GM19455 (cell line): ENCODE data around the gene CCDC18.
"Not testable (repeated sequence)": the region's sequence is repeated elsewhere in the genome, so short reads cannot be mapped to it uniquely, and the experiment has no call there.

Experiments
- ATAC-seq: cut with Tn5 transposase; IDR thresholded peaks from one replicate; pipeline ENCODE4 v1.9.1; 2021; ENCODE audit not compliant: unreplicated experiment

CCDC18 gene

DNA sequence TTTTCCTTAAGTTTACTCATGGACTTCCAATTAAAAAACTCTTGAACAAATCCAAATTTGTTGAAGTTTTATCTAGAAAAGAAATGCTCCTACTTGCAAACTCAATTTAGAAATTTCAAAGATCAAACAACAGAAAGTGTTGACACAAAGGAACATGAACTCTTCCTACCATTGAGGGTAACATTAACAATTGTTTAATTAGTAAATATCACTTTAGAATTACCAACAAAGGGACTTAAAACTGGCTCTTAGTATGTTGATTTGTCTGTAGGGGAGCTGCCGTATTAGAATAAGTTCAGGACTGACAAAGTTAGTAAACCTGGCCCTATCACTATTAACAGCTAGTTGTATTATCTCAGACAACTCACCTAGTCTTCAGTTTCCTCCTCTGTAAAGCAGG lies 57.9 kb downstream of the CCDC18 start:
- no peak for ATAC-seq

DNA sequence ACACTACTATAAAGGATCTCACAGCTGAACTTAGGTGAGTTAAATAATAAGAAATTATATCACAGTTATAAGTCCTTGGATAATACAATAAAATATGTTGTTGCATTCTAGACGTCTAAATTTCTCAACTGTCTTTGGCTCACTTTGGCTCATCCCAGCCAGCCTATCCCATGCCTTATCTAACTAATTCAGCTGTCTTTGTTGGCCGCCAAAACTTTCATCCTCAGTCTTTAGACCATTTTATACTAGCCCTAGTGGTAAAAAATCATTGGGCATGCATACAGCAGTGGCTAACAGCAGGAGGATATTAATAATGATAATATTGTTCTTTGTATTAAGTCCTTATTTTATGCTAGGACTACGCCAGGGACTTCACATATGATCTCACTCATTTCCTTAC lies 59.3 kb downstream of the CCDC18 start:
- ATAC-seq, result no peak

DNA sequence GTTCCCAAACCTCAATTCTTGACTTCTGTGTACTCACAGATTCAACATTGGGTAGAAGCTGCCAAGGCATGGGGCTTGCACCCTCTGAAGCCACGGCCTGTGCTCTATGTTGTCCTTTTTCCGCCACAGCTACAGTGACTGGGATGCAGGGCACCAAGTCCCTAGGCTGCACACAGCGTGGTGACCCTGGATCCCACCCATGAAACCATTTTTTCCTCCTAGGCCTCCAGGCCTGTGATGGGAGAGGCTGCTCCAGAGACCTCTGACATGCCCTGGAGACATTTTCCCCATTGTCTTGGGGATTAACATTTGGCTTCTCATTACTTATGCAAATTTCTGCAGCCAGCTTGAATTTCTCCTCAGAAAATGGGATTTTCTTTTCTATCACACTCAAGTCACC lies 62.7 kb downstream of the CCDC18 start:
- ATAC-seq, result not testable (repeated sequence)

DNA sequence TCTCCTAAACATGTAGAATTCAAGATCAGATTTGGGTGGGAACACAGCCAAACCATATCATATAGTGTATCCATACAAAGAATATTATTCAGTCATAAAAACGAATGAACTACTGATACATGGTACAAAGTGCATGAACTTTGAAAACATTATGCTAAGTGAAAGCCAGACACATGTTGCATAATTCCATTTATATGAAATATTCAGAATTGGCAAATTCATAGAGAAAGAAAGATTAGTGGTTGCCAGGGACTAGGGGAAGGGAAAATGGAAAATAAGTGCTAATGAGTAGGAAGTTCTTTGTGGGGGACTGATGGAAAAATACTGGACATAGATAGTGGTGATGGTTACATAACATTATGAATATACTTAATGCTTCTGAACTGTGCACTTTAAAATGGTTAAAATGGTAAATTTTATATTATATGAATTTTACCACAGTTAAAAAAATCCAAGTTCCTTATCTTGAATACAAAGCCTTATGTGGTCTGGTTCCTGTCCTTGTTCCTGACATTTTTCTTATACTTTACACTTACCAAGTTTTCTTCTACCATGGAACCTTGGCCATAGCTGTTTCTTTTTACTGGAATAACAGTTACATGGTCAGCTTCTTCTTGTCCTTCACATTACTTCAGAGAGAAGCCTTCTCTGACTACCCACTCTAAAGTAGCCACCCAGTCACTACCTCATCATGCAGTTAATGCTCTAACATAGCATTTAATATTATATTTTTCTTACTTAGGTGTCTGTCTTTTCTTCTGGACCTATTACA lies 64.0 kb downstream of the CCDC18 start:
- no peak for ATAC-seq

GRCh38 chr1:93251966-93252365 lies 71.4 kb downstream of the CCDC18 start:
- no peak for ATAC-seq

DNA sequence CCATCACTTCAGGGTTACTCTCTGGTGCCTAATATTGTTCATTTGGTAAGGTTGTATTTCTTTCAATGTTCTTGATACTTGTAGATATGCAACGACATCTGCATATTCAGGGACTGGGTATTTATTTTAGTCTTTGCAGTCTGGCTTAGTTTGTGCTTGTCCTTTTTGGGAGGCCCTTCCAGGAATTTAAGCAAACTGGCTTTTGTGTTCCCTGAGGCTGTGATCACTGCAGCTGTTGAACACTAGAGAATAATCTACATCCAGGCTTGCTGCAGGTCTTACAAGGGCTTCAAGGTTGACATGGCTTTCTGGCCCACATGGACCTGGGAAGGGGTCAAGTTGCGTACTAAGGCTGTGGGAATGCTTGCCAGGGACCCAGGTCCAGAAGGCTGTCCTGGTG lies 72.1 kb downstream of the CCDC18 start:
- no peak for ATAC-seq

DNA sequence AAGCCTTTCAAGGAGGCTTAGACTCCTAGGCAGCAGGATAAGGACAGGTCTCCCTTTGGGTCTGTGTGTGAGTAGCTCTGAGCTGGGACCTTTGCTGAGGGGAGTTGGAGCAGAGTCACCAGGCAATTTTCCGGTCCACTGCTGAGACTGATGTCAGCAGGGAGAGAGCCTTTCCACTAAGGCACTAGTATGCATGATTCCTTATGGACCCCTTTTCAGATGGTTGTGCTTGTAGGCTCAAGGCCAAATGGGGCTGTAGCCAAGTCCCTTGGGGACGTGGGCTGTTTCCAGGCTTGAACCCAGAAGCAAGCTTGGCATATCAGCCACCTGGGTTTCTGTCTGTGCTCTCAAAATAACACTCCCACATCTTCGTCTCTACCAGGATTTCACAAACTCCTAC lies 73.0 kb downstream of the CCDC18 start:
- ATAC-seq, result no peak

DNA sequence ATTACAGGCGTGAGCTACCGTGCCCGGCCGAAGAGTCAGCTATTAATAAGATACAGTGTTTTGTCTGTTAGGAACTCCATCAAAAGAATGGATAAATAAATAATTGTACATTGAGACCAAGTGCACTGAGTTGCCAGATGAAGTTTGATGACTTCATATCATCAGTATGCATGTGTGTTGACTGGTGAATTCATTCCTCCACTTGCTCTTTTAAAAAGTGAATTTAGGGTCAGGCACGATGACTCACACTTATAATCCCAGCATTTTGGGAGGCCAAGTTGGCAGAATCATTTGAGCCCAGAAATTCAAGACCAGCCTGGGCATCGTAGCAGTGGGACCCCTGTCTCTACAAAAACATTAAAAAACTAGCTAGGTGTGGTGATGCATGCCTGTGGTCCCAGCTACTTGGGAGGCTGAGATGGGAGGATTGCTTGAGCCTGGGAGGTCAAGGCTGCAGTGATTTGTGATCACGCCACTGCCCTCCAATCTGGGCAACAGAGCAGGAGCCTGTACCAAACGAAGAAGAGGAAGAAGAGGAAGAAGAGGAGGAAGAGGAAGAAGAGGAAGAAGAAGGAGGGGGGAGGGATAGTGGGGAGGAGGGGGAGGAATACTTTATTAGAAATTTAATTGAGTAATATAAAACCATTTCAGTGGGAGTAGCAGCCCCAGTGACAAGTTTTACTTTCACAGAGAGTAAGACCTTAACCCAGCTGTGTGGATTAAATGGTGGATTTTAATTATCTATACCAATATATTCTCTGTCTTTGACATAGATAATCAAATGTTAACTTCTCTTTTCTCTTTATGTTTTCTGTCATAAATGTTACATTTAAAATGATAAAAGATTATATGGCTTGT lies 74.9 kb downstream of the CCDC18 start:
- ATAC-seq, result no peak

DNA sequence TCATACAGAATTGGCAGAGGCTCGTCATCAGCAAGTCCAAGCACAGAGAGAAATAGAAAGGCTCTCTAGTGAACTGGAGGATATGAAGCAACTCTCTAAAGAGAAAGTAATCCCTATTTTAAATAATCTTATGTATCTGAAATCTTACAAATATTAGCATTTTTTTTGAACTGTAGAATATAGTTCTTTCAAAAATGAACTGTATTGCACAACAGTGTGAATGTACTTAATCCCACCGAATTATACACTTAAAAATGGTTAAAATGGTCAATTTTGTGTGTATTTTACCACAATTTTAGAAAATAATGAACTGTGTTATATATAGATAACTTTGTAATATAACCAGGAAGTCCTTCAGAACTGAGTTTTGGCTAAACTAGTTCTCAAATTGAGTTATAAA lies 75.9 kb downstream of the CCDC18 start:
- ATAC-seq, result no peak

GRCh38 chr1:93257889-93258288 lies 77.4 kb downstream of the CCDC18 start:
- ATAC-seq, result no peak

DNA sequence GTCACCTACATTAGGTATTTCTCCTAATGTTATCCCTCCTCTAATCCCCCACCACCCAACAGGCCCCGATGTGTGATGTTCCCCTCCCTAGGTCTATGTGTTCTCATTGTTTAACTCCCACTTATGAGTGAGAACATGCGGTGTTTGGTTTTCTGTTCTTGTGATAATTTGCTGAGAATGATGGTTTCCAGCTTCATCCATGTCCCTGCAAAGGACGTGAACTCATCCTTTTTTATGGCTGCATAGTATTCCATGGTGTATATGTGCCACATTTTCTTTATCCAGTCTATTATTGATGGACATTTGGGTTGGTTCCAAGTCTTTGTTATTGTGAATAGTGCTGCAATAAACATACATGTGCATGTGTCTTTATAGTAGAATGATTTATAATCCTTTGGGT lies 80.2 kb downstream of the CCDC18 start:
- not testable (repeated sequence) for ATAC-seq

DNA sequence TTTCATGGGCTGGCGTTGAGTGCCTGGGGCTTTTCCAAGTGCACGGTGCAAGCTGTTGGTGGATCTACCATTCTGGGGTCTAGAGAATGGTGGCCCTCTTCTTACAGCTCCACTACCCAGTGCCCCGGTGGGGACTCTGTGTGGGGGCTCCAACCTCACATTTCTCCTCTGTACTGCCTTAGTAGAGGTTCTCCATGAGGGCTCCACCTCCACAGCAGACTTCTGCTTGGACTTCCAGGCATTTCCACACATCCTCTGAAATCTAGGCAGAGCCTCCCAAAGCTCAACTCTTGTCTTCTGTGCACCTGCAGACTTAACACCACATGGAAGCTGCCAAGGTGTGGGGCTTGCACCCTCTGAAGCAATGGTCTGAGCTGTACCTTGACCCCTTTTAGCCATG lies 82.1 kb downstream of the CCDC18 start:
- no peak for ATAC-seq

GRCh38 chr1:93268888-93269287 lies 88.4 kb downstream of the CCDC18 start:
- ATAC-seq, result not testable (repeated sequence)

GRCh38 chr1:93275262-93275633 lies 94.7 kb downstream of the CCDC18 start:
- not testable (repeated sequence) for ATAC-seq

DNA sequence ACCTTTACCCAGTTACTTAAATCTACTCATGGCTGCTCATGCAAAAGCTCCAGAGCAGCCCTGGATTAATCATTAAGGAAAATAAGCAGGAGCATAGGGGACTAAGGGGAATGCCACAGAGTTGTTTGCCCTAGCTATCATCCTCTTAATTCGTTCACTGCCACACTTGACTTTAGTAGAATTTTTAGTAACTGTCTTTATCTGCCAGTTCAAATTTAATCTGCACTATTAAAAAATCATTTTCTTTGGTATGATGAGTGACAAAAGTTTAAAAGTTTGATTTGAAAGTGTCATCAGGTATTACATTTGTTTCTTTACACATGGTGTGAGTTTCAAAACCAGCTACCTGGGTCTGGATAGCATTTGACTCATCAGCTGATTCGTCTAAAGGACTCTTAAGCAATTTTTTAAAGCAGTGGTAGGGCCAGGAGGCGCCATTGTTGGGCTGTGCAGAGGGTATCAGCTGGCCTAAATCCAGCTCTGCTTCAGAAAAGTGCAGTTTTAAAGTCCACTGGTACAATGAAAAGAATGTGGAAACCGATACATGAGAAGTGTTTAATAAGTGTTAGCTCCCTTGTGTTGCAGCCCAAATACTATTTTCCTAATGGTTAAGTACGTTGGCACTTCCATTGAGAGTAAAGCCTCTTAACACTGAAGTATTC lies 95.2 kb downstream of the CCDC18 start:
- ATAC-seq, result no peak

GRCh38 chr1:93277530-93277929 lies 97.0 kb downstream of the CCDC18 start:
- not testable (repeated sequence) for ATAC-seq

DNA sequence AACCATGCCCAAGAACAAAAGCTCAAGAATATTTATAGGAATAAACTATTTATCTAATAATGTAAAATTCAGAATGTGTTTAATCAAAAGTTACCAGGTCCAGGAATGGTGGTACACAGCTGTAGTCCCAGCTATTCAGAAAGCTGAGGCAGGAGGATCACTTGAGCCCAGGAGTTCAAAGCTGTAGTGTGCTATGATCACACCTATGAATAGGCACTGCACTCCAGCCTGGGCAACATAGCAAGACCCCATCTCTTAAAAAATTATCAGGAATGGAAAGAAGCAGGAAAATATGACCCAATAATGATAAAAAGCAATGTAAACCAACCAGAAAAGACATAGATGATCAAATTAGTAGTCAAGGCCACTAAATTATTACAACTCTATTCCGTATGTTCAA lies 103.0 kb downstream of the CCDC18 start:
- ATAC-seq, result no peak

DNA sequence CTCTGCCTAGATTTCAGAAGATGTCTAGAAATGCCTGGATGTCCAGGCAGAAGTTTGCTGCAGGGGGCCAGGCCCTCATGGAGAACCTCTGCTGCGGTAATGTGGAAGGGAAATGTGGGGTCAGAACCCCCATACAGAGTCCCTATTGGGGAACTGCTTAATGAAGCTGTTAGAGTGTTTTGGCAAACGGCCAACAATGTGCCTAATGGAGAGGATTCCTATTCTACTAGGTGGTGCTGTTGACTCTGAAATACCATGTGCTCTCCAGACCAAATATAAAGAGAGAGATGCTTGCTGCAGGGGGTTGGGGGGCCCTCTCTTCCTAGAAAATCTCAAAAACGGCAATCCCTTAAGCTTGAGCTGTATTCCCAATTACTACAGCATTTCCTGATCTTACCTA lies 108.0 kb downstream of the CCDC18 start:
- ATAC-seq, result no peak

DNA sequence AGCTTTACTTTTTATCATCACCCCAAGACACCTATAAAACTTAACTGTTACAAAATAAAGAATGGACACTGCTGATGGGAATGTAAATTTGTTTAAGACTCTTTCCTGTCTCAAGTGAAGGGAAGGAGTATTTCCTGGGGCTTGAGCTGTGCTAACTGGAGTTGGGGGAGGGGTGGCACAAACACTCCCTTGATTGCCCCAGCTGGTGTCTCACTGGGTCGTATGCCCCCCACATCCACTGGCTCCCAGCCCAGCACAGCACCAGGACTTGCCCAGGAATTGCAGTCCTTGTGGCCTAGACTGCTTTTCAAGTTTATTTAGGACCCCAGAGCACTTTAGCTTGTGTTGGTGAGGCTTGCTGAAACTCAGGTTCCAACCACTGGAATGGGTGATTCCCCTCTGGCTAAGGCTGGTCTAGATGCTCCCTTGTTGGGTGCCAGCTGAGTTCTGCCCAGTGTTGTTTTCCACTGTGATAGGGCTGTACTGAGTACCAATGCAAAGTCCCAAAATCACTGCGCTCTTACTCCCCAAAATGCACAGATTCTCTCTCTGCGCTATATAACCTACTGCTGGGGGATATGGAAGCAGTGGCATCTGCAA lies 116.1 kb downstream of the CCDC18 start:
- no peak for ATAC-seq

DNA sequence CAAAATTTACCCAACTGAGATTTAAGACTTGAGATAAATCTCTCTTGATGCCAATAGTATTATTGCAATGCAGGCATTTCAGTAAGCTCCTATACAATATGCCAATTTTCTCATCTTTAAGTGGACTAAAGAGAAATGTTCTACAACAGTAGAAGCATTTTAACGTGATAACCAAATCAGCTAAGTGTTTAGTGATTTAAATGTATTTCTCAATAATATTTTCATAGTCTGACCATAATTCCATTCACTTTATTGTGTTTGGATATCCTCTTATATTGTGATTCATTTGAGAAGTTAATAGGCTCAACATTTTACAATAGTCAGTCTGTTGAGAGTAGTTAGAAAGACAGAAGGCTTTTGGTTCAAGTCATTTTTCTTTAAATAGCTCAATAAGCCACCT lies 120.6 kb downstream of the CCDC18 start:
- ATAC-seq, result no peak

DNA sequence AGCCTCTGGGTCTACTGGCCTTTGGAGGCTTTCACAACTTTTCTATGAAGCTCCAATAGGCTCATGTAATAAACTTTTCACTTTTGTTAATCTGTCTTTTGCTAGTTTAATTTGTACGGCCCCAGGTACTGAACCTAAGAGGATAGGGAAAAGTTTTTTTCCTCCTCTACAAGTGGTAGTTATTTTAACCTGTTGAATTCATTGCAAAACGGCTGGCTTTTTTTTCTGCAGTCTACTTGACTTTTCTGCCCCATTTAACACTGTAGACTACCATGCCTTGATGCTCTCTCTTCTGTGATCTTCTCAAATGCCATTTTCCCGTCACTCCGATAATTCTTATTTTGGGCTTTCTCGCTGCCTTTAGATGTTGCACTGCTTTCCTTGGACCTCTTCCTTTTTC lies 121.6 kb downstream of the CCDC18 start:
- no peak for ATAC-seq
